K562 (cell line): Measurements from ENCODE around the gene WDR18. TPM values are rescaled to one million over a fixed set of nuclear protein-coding genes. Genes with fewer than 3 reads are reported as not detected.

ENCODE experiments used
- CREB1 ChIP-seq, 2 experiments: sonication (generic) in 1 of 2; formaldehyde crosslinking in 1 of 2; IDR thresholded peaks; 2 replicates each; pipeline versions ENCODE4 v1.6.1 to v1.8.0; 2012 to 2022; ENCODE audit warnings: inconsistent platforms in 1 of 2, mild to moderate bottlenecking in 1 of 2, missing genetic modification reagents in 1 of 2, moderate library complexity in 1 of 2
- CTBP1 ChIP-seq: fragments of 450-650 bp; IDR thresholded peaks from 2 replicates; pipeline ENCODE4 v1.6.1; 2016; ENCODE audit warnings: borderline replicate concordance
- ETV1 ChIP-seq: fragments of 450-650 bp; conservative IDR thresholded peaks from 2 replicates; pipeline ENCODE4 v1.6.1; 2016; ENCODE audit warnings: missing genetic modification characterization, control low read depth, low read depth, missing compliant biosample characterization
- FOSL1 ChIP-seq: fragments of 200-800 bp; sonication (Bioruptor generic); conservative IDR thresholded peaks from 2 replicates; pipeline ENCODE4 v1.6.1; 2016; ENCODE audit warnings: missing genetic modification characterization, missing compliant biosample characterization
- HDAC3 ChIP-seq: fragments of 450-650 bp; IDR thresholded peaks from 2 replicates; pipeline ENCODE4 v1.6.1; 2018; ENCODE audit warnings: borderline replicate concordance, mild to moderate bottlenecking, moderate library complexity; ENCODE audit not compliant: partially characterized antibody
- MEIS2 ChIP-seq: fragments of 450-650 bp; IDR thresholded peaks from 2 replicates; pipeline ENCODE4 v1.6.1; 2014; ENCODE audit warnings: mild to moderate bottlenecking; ENCODE audit not compliant: partially characterized antibody
- MLLT1 ChIP-seq, 2 experiments: fragments of 450-650 bp; IDR thresholded peaks; 2 replicates each; pipeline ENCODE4 v1.6.1; 2016
- MXD1 ChIP-seq: fragments of 250-450 bp; sonication (Bioruptor Pico); IDR thresholded peaks from 2 replicates; pipeline ENCODE4 v1.8.0; 2021; ENCODE audit warnings: borderline replicate concordance, mild to moderate bottlenecking, moderate library complexity; ENCODE audit not compliant: poor library complexity, severe bottlenecking
- NFE2 ChIP-seq: IDR thresholded peaks from 2 replicates; pipeline ENCODE4 v1.6.1; 2014; ENCODE audit warnings: antibody characterized with exemption, low read depth
- NR2C2 ChIP-seq, 2 experiments: fragments of 200-800 bp in 1 of 2; sonication (Bioruptor generic) in 1 of 2; sonication (generic) in 1 of 2; formaldehyde crosslinking in 1 of 2; IDR thresholded peaks; 2 replicates each; pipeline versions ENCODE4 v1.6.1 to v1.8.0; 2016 to 2022; ENCODE audit warnings: mild to moderate bottlenecking in 1 of 2, missing compliant biosample characterization in 1 of 2, missing genetic modification characterization in 1 of 2, missing genetic modification reagents in 1 of 2
- RB1 ChIP-seq: fragments of 450-650 bp; IDR thresholded peaks from 2 replicates; pipeline ENCODE4 v1.6.1; 2017; ENCODE audit warnings: low read depth, mild to moderate bottlenecking
- RBFOX2 ChIP-seq: fragments of 200-400 bp; formaldehyde crosslinking; IDR thresholded peaks from 2 replicates; pipeline ENCODE4 v1.6.1; 2017; ENCODE audit warnings: low read depth, mild to moderate bottlenecking, low read length, moderate library complexity
- SP1 ChIP-seq: sonication (generic); formaldehyde crosslinking; IDR thresholded peaks from 2 replicates; pipeline ENCODE4 v1.8.1; 2022; ENCODE audit warnings: mild to moderate bottlenecking, missing genetic modification reagents
- ZBTB8A ChIP-seq: fragments of 450-650 bp; IDR thresholded peaks from 2 replicates; pipeline ENCODE4 v1.6.1; 2018; ENCODE audit warnings: mild to moderate bottlenecking, moderate library complexity; ENCODE audit not compliant: partially characterized antibody
- ZNF384 ChIP-seq: IDR thresholded peaks from 2 replicates; pipeline ENCODE4 v1.6.1; 2012; ENCODE audit warnings: low read depth, low read length, improper control_type of control experiment
- polyA plus RNA-seq, 8 experiments: library from polyadenylated mRNA; depleted of rRNA in 4 of 8; stranded (reverse) in 5 of 8; unstranded in 3 of 8; fragments of >200 nt; fragmentation: Nextera tagmentation in 2 of 8; fragmentation: Illumina TruSeq in 1 of 8; extraction: Ambion mirVana in 2 of 8; extraction: Trizol in 1 of 8; gene quantifications; 2 replicates each; pipeline versions ENCODE4 v1.2.1 to v1.2.3, GENCODE V29; 2011 to 2014; ENCODE audit warnings: inconsistent platforms in 1 of 8, missing spikeins in 1 of 8
- total RNA-seq, 7 experiments: library from RNA; depleted of rRNA in 6 of 7; stranded (reverse); fragments of >200 nt in 6 of 7; fragmentation: Illumina TruSeq in 2 of 7; extraction: Trizol in 2 of 7; gene quantifications; 2 replicates each; pipeline versions ENCODE4 v1.2.1 to v1.2.3, GENCODE V29; 2011 to 2021; ENCODE audit warnings: low replicate concordance in 1 of 7
- TF ChIP-seq, protein P1 (sequence below): sonication (generic); formaldehyde crosslinking; IDR thresholded peaks from 2 replicates; pipeline ENCODE4 v1.8.0; 2023; ENCODE audit warnings: missing genetic modification reagents, mild to moderate bottlenecking, borderline replicate concordance
- TF ChIP-seq, protein P2 (sequence below): fragments of 450-650 bp; formaldehyde crosslinking; IDR thresholded peaks from 2 replicates; pipeline ENCODE4 v1.4.0; 2022; ENCODE audit warnings: missing genetic modification characterization

The WDR18 gene
- total and polyA plus RNA-seq, 9 of the 15 experiments (the other 6 are each of a cell fraction or from before 2014, with no cell fraction given), result 0.65 to 181 (median 30.1) TPM

DNA sequence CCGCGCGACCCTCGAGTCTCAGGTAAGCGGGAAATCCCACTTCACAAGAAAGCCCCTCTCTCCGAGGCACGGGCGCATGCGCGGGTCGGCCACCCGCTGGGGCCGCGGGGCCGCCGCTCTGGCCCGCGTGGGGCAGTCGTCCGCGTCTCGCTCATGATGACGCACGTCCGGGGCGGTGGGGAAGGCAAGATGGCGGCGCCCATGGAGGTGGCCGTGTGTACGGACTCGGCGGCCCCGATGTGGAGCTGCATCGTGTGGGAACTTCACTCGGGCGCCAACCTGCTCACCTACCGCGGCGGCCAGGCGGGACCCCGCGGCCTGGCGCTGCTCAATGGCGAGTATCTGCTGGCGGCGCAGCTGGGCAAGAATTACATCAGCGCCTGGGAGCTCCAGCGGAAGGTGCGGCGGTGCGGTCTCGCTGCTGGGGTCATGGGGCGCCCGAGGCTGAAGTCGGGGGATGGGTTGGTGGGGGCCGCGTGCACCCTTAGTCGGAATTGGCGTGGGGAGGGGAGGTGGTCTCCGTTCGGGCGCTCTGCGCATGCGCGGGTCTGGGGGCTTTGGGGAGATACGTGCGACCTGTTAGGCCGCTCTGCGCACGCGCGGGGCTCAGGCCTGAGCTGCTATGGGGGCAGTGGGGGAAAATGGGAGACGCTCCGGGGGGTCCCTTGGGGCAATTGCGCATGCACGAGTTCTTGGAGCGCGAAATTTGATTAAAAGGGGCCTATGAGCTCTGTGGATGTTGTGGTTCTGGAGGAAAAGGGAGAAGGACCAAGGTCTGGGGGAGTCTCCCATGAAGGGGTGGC is at the start of gene WDR18 (continued):
- TF ChIP-seq, protein P1, sequence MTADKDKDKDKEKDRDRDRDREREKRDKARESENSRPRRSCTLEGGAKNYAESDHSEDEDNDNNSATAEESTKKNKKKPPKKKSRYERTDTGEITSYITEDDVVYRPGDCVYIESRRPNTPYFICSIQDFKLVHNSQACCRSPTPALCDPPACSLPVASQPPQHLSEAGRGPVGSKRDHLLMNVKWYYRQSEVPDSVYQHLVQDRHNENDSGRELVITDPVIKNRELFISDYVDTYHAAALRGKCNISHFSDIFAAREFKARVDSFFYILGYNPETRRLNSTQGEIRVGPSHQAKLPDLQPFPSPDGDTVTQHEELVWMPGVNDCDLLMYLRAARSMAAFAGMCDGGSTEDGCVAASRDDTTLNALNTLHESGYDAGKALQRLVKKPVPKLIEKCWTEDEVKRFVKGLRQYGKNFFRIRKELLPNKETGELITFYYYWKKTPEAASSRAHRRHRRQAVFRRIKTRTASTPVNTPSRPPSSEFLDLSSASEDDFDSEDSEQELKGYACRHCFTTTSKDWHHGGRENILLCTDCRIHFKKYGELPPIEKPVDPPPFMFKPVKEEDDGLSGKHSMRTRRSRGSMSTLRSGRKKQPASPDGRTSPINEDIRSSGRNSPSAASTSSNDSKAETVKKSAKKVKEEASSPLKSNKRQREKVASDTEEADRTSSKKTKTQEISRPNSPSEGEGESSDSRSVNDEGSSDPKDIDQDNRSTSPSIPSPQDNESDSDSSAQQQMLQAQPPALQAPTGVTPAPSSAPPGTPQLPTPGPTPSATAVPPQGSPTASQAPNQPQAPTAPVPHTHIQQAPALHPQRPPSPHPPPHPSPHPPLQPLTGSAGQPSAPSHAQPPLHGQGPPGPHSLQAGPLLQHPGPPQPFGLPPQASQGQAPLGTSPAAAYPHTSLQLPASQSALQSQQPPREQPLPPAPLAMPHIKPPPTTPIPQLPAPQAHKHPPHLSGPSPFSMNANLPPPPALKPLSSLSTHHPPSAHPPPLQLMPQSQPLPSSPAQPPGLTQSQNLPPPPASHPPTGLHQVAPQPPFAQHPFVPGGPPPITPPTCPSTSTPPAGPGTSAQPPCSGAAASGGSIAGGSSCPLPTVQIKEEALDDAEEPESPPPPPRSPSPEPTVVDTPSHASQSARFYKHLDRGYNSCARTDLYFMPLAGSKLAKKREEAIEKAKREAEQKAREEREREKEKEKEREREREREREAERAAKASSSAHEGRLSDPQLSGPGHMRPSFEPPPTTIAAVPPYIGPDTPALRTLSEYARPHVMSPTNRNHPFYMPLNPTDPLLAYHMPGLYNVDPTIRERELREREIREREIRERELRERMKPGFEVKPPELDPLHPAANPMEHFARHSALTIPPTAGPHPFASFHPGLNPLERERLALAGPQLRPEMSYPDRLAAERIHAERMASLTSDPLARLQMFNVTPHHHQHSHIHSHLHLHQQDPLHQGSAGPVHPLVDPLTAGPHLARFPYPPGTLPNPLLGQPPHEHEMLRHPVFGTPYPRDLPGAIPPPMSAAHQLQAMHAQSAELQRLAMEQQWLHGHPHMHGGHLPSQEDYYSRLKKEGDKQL, result no peak
- no peak for TF ChIP-seq HDAC3
- TF ChIP-seq NR2C2 (CRISPR knock-in tag; IDR thresholded peaks at IDR 0.05), result peak; percentile 57; the same call in 1 of the 2 replicates
- peak; percentile 95 for TF ChIP-seq NR2C2 (tag; IDR thresholded peaks at IDR 0.05)
- peak; percentile 96 for TF ChIP-seq RBFOX2
- TF ChIP-seq NFE2, result peak; percentile 2; the same call in 1 of the 2 replicates
- no peak for TF ChIP-seq MLLT1 (IDR thresholded peaks at IDR 0.05)
- peak; percentile 93 for TF ChIP-seq RB1
- peak; percentile 97 for TF ChIP-seq MXD1 (CRISPR knock-in tag)
- no peak for TF ChIP-seq ETV1 (tag)
- peak; percentile 87 for TF ChIP-seq MEIS2
- peak; percentile 46; the same call in 1 of the 2 replicates for TF ChIP-seq CTBP1
- TF ChIP-seq, protein P2, sequence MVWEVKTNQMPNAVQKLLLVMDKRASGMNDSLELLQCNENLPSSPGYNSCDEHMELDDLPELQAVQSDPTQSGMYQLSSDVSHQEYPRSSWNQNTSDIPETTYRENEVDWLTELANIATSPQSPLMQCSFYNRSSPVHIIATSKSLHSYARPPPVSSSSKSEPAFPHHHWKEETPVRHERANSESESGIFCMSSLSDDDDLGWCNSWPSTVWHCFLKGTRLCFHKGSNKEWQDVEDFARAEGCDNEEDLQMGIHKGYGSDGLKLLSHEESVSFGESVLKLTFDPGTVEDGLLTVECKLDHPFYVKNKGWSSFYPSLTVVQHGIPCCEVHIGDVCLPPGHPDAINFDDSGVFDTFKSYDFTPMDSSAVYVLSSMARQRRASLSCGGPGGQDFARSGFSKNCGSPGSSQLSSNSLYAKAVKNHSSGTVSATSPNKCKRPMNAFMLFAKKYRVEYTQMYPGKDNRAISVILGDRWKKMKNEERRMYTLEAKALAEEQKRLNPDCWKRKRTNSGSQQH (CRISPR knock-in tag), result no peak
- peak; percentile 27; the same call in 1 of the 2 replicates for TF ChIP-seq FOSL1
- no peak for TF ChIP-seq ZBTB8A
- peak; percentile 98 for TF ChIP-seq CREB1 (IDR thresholded peaks at IDR 0.05)
- peak; percentile 98 for TF ChIP-seq CREB1 (CRISPR knock-in tag; IDR thresholded peaks at IDR 0.05)
- no peak for TF ChIP-seq ZNF384
- peak; percentile 93 for TF ChIP-seq SP1
